ENCODE results near the gene UBAC1. TPM values are rescaled to one million over a fixed set of nuclear protein-coding genes. Genes with fewer than 3 reads are reported as not detected.
"Not testable (repeated sequence)": the region's sequence is repeated elsewhere in the genome, so short reads cannot be mapped to it uniquely, and the experiment has no call there.

Gene UBAC1
- total and polyA plus RNA-seq, 2 experiments from 2014 or later, result 35.2 to 36.4 TPM

DNA sequence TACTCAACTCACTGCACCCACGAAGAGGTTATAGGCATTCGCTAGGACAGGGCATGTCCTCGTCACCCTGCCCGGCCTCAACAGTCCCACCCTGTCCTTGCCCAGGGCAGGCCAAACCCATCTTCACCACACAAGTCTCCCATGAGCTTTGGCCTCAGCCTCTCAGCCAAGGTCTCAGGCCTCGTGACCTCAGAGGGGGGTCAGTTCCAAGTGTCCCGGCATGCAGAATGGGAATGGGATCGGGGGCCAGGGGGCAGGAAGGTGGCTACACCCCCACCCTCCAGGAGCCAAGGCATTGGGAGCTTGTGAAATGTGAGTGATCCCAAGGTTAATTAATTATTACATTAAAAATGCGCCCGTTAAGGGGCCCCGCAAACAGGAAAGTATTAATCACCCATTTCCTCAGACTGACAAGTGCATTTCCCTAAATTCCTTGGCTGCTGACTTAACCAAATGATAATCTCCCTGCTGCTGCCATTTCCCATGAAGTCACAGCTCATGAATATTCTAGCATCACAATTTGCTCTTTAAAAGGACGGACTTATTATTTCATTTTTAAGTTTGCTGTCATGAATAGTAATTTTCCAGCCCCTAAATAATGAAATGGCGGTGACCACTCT, 8.0 kb upstream of the UBAC1 start:
- no peak overlapping the region for H2AFZ ChIP-seq
- DNase-seq (ENCODE audit: low spot score), result no peak
- no peaks in the 10 kb centered on the region for H3K9me3 ChIP-seq (ENCODE audit: low read depth)
- H3K4me3 ChIP-seq, result no peak overlapping the region
- no peak overlapping the region for H3K27ac ChIP-seq
- H4K20me1 ChIP-seq (ENCODE audit: insufficient read depth, poor library complexity, severe bottlenecking), result no peaks in the 10 kb centered on the region
- no peaks in the 10 kb centered on the region for H3K36me3 ChIP-seq (replicated peaks; ENCODE audit: insufficient read depth, low read depth)
- peaks cover 2% of the 10 kb centered on the region for H3K4me1 ChIP-seq (ENCODE audit: insufficient read depth)
- no peaks in the 10 kb centered on the region for H3K27me3 ChIP-seq
- H3K9me2 ChIP-seq (replicated peaks; ENCODE audit: insufficient read depth), result no peaks in the 10 kb centered on the region
- no peak for TF ChIP-seq EZH2phosphoT487 (IDR thresholded peaks at IDR 0.05; ENCODE audit: low read depth, severe bottlenecking, unreplicated experiment)
- no peak for TF ChIP-seq CTCF (IDR thresholded peaks at IDR 0.05; ENCODE audit: poor library complexity)
- TF ChIP-seq EZH2 (IDR thresholded peaks at IDR 0.05; ENCODE audit: borderline replicate concordance), result no peak
- H3K79me2 ChIP-seq, result no peaks in the 10 kb centered on the region
- no peak overlapping the region for H3K4me2 ChIP-seq
- 87% methylated on average over 12 of the region's 12 CpGs for WGBS (ENCODE audit: low lambda C conversion rate, missing lambda C conversion rate)

GRCh38 chr9:135968601-135969000, 7.4 kb upstream of the UBAC1 start:
- H3K79me2 ChIP-seq, result no peaks in the 10 kb centered on the region
- no peaks in the 10 kb centered on the region for H4K20me1 ChIP-seq (ENCODE audit: insufficient read depth, poor library complexity, severe bottlenecking)
- no peak overlapping the region for H3K27ac ChIP-seq
- H3K27me3 ChIP-seq, result no peaks in the 10 kb centered on the region
- WGBS (ENCODE audit: low lambda C conversion rate, missing lambda C conversion rate), result 66% methylated on average over 7 of the region's 7 CpGs
- H3K9me3 ChIP-seq (ENCODE audit: low read depth), result no peaks in the 10 kb centered on the region
- peaks cover 2% of the 10 kb centered on the region for H3K4me1 ChIP-seq (ENCODE audit: insufficient read depth)
- H3K4me3 ChIP-seq, result no peak overlapping the region
- H2AFZ ChIP-seq, result no peak overlapping the region
- H3K36me3 ChIP-seq (replicated peaks; ENCODE audit: insufficient read depth, low read depth), result no peaks in the 10 kb centered on the region
- no peak for DNase-seq (ENCODE audit: low spot score)
- no peaks in the 10 kb centered on the region for H3K9me2 ChIP-seq (replicated peaks; ENCODE audit: insufficient read depth)
- TF ChIP-seq CTCF (IDR thresholded peaks at IDR 0.05; ENCODE audit: poor library complexity), result no peak
- TF ChIP-seq EZH2 (IDR thresholded peaks at IDR 0.05; ENCODE audit: borderline replicate concordance), result no peak
- no peak for TF ChIP-seq EZH2phosphoT487 (IDR thresholded peaks at IDR 0.05; ENCODE audit: low read depth, severe bottlenecking, unreplicated experiment)
- no peak overlapping the region for H3K4me2 ChIP-seq

DNA sequence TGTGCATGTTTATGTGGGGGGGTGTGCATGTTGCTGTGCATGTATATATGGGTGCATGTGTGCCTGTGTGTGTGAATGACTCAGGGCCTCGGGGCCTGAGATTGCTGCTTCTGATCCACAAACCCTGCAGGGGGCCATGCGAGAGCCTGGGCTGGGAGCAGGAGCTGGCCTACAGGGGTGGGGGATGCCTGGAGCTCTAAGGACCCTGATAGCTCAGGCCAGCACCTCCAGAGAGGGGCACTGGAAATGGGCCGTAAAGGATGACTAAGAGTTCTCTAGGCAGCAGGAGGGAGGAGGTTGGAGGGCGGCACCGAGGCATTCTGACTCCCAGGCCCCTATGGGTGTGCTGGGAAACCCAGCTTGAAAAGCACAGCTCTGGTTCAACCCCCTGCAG, 6.9 kb upstream of the UBAC1 start:
- no peak for TF ChIP-seq CTCF (IDR thresholded peaks at IDR 0.05; ENCODE audit: poor library complexity)
- TF ChIP-seq EZH2phosphoT487 (IDR thresholded peaks at IDR 0.05; ENCODE audit: low read depth, severe bottlenecking, unreplicated experiment), result no peak
- no peak for TF ChIP-seq EZH2 (IDR thresholded peaks at IDR 0.05; ENCODE audit: borderline replicate concordance)
- no peak overlapping the region for H3K4me3 ChIP-seq
- peaks cover 2% of the 10 kb centered on the region for H3K4me1 ChIP-seq (ENCODE audit: insufficient read depth)
- H3K79me2 ChIP-seq, result no peaks in the 10 kb centered on the region
- no peak overlapping the region for H3K27ac ChIP-seq
- H3K36me3 ChIP-seq (replicated peaks; ENCODE audit: insufficient read depth, low read depth), result no peaks in the 10 kb centered on the region
- no peaks in the 10 kb centered on the region for H3K9me3 ChIP-seq (ENCODE audit: low read depth)
- H4K20me1 ChIP-seq (ENCODE audit: insufficient read depth, poor library complexity, severe bottlenecking), result no peaks in the 10 kb centered on the region
- no peaks in the 10 kb centered on the region for H3K27me3 ChIP-seq
- no peak overlapping the region for H3K4me2 ChIP-seq
- WGBS (ENCODE audit: low lambda C conversion rate, missing lambda C conversion rate), result 32% methylated on average over 5 of the region's 5 CpGs
- no peaks in the 10 kb centered on the region for H3K9me2 ChIP-seq (replicated peaks; ENCODE audit: insufficient read depth)
- DNase-seq (ENCODE audit: low spot score), result no peak
- no peak overlapping the region for H2AFZ ChIP-seq

- H3K9me3 ChIP-seq (ENCODE audit: low read depth); H3K36me3 ChIP-seq (replicated peaks; ENCODE audit: insufficient read depth, low read depth); H4K20me1 ChIP-seq (ENCODE audit: insufficient read depth, poor library complexity, severe bottlenecking); DNase-seq (ENCODE audit: low spot score); H3K27me3 ChIP-seq; H3K9me2 ChIP-seq (replicated peaks; ENCODE audit: insufficient read depth); H2AFZ ChIP-seq; H3K4me2 ChIP-seq; H3K4me3 ChIP-seq; H3K27ac ChIP-seq; H3K4me1 ChIP-seq (ENCODE audit: insufficient read depth); H3K79me2 ChIP-seq: not testable (repeated sequence)
- WGBS (ENCODE audit: low lambda C conversion rate, missing lambda C conversion rate), result 85% methylated on average over 8 of the region's 16 CpGs
These were observed 5.7 kb upstream of the UBAC1 start for GRCh38 chr9:135966916-135967260.

All from hepatocyte (in vitro differentiated cells).